Hippocampal formation (tissue), 2 donors: ENCODE results near the gene CUX1.
"Not testable (repeated sequence)": the region's sequence is repeated elsewhere in the genome, so short reads cannot be mapped to it uniquely, and the experiment has no call there.

Source experiments
- DNase-seq, 2 donors: peaks; one replicate each; lab custom pipeline; 2025; lab: John Stamatoyannopoulos, UW

The CUX1 gene

GRCh38 chr7:102146122-102146521 is 328.7 kb downstream of the CUX1 start:
- DNase-seq: peak in 1 of 2 donors; percentile 16

DNA sequence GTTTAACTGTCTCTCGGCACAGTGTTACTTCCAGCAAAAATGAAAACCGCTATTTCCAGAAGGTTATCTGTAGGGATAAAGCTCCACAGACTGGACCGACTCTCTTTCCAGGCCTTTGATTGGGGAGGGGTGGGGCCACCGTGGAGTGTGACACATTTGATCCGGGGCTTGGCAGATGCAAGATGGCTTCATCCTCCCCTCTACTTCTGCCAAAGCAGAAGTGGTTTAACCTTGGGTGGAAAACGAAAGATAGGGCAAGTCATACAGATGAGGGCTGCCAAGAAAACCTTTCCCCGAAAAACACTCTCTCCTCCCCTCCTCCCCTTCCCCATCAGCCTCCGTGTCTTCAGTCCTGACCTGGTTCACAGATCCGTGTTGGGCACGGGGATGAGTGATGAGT is 329.6 kb downstream of the CUX1 start:
- no peak for DNase-seq

DNA sequence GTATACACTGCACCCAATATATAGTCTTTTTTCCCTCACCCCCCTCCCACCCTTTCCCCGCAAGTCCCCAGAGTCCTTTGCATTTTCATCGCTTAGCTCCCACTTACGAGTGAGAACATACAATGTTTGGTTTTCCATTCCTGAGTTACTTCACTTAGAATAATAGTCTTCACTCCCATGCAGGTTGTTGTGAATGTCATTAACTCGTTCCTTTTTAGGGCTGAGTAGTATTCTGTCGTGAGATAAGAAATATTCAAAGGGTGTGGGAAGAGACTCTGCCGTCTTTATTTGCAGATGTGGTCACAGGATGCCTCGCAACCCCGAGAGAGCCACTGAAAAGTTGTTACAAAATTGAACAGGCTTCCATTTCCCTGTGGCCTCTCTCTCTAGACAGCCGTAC is 331.4 kb downstream of the CUX1 start:
- no peak for DNase-seq

GRCh38 chr7:102149416-102149815 is 332.0 kb downstream of the CUX1 start:
- DNase-seq: no peak

- DNase-seq: no peak
Observed at GRCh38 chr7:102150266-102150665, 332.8 kb downstream of the CUX1 start.

- no peak for DNase-seq
Observed at GRCh38 chr7:102152672-102153598, 335.5 kb downstream of the CUX1 start.

DNA sequence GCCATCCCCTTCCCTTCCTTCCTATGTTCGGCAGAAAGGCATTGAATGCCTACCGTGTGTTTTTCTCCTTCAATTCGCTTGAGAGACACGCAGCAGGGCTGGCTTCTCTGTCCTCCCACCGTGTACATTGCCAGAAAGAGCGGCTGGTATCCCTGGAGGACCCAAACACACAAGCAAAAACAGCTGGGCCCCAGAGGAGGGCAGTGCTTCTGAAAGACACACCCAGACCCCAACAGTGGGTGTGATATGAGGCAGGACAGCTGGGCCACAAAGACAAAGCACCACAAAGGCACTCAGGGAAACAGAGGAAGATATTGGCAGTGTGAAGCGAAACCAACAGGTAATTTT is 336.1 kb downstream of the CUX1 start:
- no peak for DNase-seq

GRCh38 chr7:102154425-102154824 is 337.0 kb downstream of the CUX1 start:
- no peak for DNase-seq

DNA sequence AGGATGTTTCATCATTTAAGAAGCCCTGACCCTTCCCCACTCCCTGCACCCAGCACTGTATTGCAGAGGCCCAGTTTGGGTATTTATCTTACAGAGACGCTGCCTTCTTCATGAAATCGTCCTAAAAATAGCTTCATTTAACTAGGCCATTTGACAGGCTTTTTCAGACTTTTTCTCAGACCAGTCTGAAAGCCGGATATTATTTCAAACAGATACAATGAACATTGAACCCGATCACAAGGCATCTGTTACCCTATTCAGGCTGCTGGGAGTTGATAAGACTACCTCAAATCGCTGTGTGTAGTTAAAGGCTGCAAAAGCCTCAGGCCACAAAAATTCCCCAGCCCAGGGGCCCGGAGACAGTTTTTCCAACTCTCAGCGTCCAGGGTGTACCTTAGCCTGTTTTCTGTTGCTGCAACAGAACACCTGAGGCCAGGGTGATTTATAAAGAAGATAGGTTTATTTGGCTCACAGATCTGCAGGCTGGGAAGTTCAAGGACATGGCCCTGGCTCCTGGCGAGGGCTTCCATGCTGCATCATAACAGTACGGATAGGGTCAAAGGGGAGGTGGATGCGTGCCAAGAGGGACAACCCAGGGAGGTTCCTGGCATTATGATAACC is 338.5 kb downstream of the CUX1 start:
- no peak for DNase-seq

- no peak for DNase-seq
Observed at GRCh38 chr7:102156867-102157266, 339.4 kb downstream of the CUX1 start.

GRCh38 chr7:102165136-102165535 is 347.7 kb downstream of the CUX1 start:
- no peak for DNase-seq

DNA sequence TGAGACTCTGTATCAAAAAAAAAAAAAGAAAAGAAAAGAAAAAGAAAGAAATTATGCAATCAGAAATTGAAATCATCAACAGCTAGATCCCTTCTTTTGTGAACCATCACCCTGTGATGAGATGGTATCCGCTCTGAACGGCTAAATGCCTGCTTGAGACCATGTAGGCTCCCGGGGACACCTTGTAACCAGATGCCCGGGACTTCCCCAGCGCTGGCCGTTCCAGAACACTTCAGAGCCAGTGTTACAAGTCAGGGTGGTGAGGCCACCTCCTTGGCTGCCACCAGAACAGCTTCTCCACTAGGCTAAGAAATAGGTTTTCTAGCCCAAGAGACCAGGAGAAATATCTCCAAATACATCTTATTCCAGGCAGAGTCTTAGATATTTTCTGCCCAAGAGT is 349.8 kb downstream of the CUX1 start:
- no peak for DNase-seq

- DNase-seq: no peak
Observed at GRCh38 chr7:102169651-102170392, 352.4 kb downstream of the CUX1 start.

- DNase-seq: no peak
Observed at GRCh38 chr7:102170393-102170970, 353.1 kb downstream of the CUX1 start.

DNA sequence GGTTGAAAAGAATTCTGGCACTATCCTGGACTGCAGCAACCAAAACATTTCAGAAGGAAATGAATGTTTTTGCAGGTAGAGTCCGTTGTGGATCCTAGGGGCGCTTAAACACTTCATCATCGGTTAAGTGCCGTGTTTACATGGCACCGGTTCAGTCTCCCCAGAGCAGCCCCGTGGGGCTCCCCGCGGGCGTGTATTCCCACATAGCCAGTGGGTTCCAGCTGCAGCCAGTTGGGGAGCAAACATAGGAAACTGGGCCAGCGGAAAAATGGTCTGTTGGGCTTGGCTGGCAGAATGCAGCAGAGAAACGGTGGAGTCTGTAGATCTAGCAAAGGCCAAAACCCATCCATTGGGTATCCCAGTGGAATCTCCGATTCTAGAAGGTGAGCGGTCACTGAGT is 356.2 kb downstream of the CUX1 start:
- DNase-seq: no peak

DNA sequence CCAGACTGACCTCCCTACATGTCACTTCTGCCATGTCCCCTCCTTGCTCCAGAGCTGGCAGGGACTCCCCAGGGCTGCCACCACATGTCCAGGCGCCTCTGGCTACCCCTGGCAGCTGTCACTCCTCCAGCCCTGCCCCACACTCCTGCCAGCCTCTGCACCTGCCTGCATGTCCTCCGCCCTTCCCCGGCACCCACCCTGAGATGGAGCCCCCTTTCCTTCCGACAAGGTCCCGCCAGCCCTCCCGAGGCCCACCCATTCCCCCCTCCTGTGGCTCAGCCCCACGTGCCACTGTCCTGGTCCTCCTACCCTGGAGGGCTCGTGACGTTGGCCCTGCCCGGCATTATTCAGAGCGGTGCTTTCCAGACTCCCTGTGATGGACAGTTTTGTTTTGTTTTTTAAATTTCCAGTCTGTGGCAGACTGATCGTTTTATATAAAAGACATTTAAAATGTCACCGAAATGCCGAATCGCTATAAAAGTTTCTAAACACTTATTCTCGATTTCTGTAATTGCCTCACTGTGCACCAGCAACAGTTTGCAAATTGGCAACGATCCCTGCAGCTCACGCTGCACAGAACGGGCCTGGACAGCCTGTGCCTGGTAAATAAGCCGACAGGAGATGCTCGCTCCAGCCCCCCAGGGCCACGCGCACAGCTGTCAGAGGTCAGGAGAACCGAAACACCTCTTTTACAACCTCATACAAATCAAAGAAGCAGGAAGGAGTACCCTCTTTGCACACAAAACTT is 358.2 kb downstream of the CUX1 start:
- peak in 1 of 2 donors; percentile 18 for DNase-seq

GRCh38 chr7:102178410-102178809 is 361.0 kb downstream of the CUX1 start:
- no peak for DNase-seq

- no peak for DNase-seq
Observed at GRCh38 chr7:102180727-102181126, 363.3 kb downstream of the CUX1 start.

DNA sequence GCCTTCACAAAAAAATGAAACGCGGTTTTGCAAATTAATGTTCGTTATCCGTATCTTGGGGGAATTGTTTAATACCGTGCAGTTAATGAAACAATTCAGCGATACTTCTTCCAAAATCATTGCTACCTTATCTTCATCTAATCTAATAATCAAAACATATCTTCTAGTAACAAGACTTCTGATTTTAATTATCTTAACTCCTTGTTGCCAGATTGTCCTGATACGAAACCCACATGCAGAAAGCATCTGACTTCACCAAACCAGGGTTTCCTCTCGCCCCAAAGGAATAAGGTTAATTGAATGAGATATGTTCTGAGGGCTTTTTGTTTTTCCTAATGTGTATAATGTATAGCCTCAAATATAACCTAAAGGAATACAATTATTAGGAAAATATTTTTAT is 364.1 kb downstream of the CUX1 start:
- DNase-seq: no peak

DNA sequence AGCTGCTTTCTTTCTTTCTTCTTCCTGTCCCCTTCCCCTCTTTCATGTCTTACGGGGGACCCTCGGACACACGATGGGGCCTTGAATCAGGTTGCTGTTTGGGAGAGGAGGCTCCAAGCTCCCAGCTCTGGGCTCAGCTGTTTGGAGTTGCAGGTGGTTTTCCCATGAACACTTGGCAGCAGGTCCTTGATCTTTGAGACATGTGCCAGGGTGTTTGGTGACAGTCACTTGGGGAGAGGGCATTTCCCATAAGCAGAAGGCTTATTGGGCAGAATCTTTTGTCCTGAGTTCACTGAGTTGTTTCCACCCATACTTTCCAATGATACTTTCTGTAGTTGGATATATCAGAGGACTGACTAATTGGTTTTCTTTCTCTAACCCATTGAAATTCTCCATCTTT is 364.6 kb downstream of the CUX1 start:
- DNase-seq: no peak

- not testable (repeated sequence) for DNase-seq
Observed at GRCh38 chr7:102183848-102184247, 366.4 kb downstream of the CUX1 start.

GRCh38 chr7:102184303-102184702 is 366.9 kb downstream of the CUX1 start:
- no peak for DNase-seq
